Brain microvascular endothelial cell (primary cell): ENCODE data around the gene GLYR1.
"Not testable (repeated sequence)": the region's sequence is repeated elsewhere in the genome, so short reads cannot be mapped to it uniquely, and the experiment has no call there.

ENCODE experiments used
- DNase-seq: peaks from one replicate; pipeline ENCODE4 v3.0.0-alpha.2; 2020
- H3K27ac ChIP-seq: fragments of 250-450 bp; sonication (Bioruptor Pico); 2 replicates; pipeline ENCODE4 v1.5.1; 2020; ENCODE audit warnings: mild to moderate bottlenecking, moderate library complexity
- H3K27me3 ChIP-seq: fragments of 250-450 bp; sonication (Bioruptor Pico); replicated peaks from 2 replicates; pipeline ENCODE4 v1.5.1; 2020; ENCODE audit warnings: mild to moderate bottlenecking
- H3K36me3 ChIP-seq: fragments of 250-450 bp; sonication (Bioruptor Pico); replicated peaks from 2 replicates; pipeline ENCODE4 v1.5.1; 2020; ENCODE audit warnings: mild to moderate bottlenecking
- H3K4me3 ChIP-seq: 2 replicates; pipeline ENCODE4 v1.5.1; 2011; ENCODE audit warnings: low read depth, mild to moderate bottlenecking, control low read depth, low read length, moderate library complexity
- in situ Hi-C: cut with HindIII; loops from 2 replicates; pipeline ENCODE4 v1.10.0; 2017; ENCODE audit warnings: low sequenced_read_pairs, low pct_ligation_motif_present
- TF ChIP-seq, protein P1 (sequence below): IDR thresholded peaks from 2 replicates; pipeline ENCODE4 v1.5.1; 2011; ENCODE audit warnings: low read depth, mild to moderate bottlenecking, moderate library complexity, low read length, control low read depth, inconsistent platforms; ENCODE audit errors: missing control alignments

GLYR1 gene

DNA sequence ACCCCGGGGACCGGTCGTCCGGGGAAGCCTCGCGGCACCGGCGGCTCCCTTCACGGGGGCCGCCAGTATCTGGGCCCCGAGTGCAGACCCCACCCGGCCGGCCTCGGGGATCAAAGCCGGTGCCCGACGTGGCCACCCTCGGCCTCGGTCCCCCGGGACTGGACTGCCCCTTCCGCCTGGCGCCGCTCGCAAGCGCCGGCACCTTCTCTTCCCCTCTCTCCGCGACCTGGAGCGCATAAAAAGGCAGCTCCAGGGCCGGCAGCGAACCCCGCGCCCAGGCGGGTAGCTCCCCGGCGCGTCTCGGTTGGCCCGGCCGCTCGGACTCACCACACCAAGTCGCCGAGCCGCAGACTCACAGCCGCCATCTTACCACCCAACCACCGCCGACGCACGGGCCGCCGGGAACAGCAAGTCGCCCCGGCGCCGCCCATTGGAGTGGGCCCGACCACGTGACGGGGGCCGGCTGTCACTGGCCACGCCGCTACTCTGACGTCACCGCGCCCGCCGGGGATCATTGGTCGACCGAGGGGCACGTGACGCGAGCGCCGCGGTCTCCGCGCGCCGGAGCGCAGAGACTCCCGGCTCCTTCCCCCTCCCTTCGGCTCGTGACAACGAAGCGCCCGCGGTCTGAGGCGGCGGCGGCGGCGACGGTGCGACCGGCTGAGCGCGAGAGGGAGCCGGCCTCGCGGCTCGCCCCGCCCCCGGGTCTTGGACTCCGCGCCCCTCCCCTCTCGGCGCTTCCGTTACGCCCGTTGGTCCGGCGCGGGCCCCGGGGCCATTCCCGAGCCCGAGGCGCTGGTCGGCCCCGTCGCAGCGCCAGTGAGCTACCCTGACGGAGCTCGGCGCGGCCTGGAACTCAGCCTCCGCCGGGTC is at the start of gene GLYR1, which contains the start of gene UBN1:
GLYR1 (minus strand) TSS at position 388 of the 873 bp plus-strand sequence; CDS start at position 365, 23 bp downstream.
UBN1 (plus strand) TSS at position 581 of the 873 bp plus-strand sequence. CDS start 5,437 bp downstream, outside the sequence.
- Histone ChIP-seq H3K36me3 (peaks cover 23% of the 10 kb centered on the region), H3K27ac (peak within 1 kb of the TSS; percentile 89), H3K4me3 (peak within 1 kb of the TSS; percentile 84), H3K27me3 (no peaks in the 10 kb centered on the region)
- TF ChIP-seq, protein P1, sequence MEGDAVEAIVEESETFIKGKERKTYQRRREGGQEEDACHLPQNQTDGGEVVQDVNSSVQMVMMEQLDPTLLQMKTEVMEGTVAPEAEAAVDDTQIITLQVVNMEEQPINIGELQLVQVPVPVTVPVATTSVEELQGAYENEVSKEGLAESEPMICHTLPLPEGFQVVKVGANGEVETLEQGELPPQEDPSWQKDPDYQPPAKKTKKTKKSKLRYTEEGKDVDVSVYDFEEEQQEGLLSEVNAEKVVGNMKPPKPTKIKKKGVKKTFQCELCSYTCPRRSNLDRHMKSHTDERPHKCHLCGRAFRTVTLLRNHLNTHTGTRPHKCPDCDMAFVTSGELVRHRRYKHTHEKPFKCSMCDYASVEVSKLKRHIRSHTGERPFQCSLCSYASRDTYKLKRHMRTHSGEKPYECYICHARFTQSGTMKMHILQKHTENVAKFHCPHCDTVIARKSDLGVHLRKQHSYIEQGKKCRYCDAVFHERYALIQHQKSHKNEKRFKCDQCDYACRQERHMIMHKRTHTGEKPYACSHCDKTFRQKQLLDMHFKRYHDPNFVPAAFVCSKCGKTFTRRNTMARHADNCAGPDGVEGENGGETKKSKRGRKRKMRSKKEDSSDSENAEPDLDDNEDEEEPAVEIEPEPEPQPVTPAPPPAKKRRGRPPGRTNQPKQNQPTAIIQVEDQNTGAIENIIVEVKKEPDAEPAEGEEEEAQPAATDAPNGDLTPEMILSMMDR, result no peak
- DNase-seq, result peak; percentile 97
- in situ Hi-C loops, result no loop called here

DNA sequence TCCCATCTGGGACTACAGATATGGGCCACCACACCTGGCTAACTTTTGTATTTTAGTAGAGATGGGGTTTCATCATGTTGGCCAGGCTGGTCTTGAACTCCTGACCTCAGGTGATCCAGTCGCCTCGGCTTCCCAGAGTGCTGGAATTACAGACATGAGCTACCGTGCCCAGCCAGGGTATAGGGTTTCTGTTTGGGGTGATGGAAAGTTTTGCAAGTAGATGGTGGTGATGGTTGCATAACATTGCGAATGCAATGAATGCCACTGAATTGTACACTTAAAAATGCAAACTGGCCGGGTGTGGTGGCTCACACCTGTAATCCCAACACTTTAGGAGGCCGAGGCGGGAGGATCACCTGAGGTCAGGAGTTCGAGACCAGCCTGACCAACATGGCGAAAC is 49.7 kb upstream of the GLYR1 start:
- H3K4me3 ChIP-seq, H3K36me3 ChIP-seq, H3K27me3 ChIP-seq, in situ Hi-C loops, DNase-seq, H3K27ac ChIP-seq: not testable (repeated sequence)

DNA sequence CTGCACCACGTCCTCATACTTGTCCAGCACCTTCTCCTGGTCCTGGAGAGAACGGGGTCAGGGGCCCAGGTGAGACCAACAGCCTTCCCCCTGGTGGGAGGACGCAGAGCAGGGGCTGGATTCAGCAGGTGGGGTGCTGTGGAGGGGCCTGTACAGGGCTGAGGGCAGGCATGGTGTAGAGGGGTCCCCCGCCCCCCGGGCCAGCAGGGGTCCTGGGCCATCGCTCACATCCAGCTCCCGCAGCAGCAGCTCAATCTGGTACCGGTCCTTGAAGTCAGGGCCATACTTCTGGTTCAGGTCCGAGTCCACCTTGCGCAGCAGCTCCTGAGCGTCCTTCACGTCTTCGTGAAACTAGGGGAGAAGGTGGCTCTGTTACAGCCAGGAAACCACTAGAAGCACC is 48.3 kb upstream of the GLYR1 start:
- no peaks in the 10 kb centered on the region for H3K36me3 ChIP-seq
- in situ Hi-C loops, result no loop called here
- H3K27me3 ChIP-seq, result no peaks in the 10 kb centered on the region
- DNase-seq, result no peak
- H3K4me3 ChIP-seq, result no peak overlapping the region
- H3K27ac ChIP-seq, result no peak overlapping the region
- TF ChIP-seq, protein P1, result no peak

DNA sequence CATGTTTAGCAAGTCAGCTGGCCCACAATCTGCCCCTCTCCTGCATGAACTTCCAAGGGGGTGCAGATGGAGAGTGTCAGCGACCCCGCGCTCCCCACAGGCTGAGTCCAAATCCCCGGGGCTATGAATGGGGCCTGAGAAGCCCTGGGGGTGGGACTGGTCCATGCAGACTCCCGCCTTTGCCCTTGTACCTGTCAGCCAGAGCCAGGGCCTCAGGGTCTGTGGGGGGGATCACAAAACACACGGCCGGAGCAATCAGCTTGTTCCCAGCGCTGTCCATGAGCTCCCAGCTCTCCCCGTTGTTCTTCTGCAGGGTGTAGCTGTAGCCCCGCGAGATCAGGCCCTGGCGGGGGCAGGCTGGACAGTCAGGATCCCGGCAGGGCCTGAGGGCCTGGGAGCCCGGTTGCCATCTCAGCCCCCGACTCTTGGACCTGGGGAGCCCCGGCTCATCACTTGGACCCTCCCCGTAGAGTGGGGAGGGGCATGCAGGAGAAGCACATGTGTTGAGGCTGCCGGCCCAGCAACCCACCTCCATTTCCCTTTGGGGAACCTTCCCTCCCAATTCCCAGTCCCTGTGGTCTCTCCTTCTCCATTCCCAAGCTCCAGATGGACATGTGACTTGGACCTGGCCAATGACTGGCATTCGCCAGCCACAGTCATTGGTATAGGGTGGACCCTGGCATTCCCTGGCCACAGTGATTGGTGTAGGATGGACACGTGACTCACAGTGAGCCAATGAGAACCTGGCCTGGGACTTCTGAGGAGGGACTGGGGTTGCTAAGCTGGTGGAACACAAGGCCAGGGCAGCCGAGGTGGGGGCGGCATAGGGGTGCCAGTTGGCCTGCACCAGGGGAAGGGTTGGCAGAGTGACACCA is 47.4 kb upstream of the GLYR1 start:
- in situ Hi-C loops, result no loop called here
- DNase-seq, result no peak
- no peak overlapping the region for H3K4me3 ChIP-seq
- no peaks in the 10 kb centered on the region for H3K36me3 ChIP-seq
- TF ChIP-seq, protein P1, result no peak
- no peak overlapping the region for H3K27ac ChIP-seq
- no peaks in the 10 kb centered on the region for H3K27me3 ChIP-seq

DNA sequence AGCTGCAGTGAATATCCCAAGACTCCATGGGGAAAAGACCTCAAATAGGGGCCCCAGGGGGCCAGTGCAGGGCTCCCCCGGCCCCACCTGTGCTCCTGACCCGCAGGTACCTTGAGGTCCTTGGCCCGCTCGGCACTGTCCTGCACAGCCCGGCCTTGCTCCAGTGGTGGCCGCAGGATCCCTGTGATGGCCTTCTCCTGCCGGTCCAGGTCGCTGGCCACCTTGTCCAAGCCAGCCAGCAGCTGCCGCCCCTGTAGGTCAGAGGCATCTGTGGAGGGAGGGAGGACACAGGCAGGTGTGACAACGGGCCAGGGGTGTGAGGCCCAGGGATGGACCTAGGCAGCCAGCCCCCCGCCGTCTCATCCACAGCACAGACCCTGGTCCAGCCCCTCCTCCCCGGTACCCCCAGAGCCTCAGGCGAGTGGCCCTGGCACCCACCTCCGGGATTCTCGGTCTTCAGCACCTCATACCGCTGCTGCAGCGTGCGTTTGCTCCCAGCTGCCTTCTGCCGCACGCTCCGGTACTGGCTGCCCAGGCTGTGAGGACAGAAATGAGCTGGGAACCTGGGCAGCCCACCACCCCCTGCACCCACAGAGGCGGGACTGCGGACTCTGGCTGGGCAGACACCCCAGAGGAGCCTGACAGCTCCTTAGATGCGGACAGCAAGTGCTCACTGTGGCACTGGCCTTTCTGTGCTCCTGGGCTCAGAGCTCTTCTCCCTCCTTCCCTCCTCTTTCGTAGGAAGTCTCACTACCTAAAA is 46.2 kb upstream of the GLYR1 start:
- no peak overlapping the region for H3K4me3 ChIP-seq
- in situ Hi-C loops, result no loop called here

More for the DNA sequence above, 46.2 kb upstream of the GLYR1 start:
- H3K27ac ChIP-seq, result no peak overlapping the region
- DNase-seq, result no peak
- H3K36me3 ChIP-seq, result no peaks in the 10 kb centered on the region
- no peaks in the 10 kb centered on the region for H3K27me3 ChIP-seq
- TF ChIP-seq, protein P1, result no peak
